ENCODE results near the gene NKD2.

Gene NKD2

DNA sequence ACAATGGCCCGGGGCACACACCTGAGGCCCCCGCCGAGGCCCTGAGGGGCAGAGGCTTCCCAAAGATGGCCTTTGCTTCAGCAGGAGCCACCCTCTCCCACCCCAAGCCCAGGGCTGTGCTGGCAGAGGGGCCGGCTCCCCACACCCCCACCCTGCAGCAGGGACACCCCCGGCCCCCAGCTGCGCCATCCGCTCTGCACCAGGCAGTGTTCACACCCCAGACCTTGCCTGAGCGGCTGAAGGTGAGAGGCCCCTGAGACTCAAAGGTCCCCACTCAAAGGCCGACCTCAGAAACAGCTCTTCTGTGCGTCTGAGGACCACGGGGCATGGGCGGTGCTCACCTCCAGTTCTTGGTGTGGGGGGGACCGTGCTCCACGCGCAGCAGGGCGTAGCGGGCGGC lies 65.6 kb downstream of the NKD2 start:
- Histone ChIP-seq H3K4me3 (ENCODE audit: insufficient read length, low read depth) (no peak overlapping the region), H3K9me3 (ENCODE audit: insufficient read depth, low read length) (no peaks in the 10 kb centered on the region), H3K4me1 (ENCODE audit: insufficient read depth, insufficient read length) (no peaks in the 10 kb centered on the region), H3K27me3 (ENCODE audit: insufficient read depth, insufficient read length) (no peaks in the 10 kb centered on the region), H3K36me3 (ENCODE audit: insufficient read depth, insufficient read length, low read length) (peaks cover 52% of the 10 kb centered on the region), H3K9ac (ENCODE audit: insufficient read length, low read depth) (no peak overlapping the region)
- no peak for DNase-seq (ENCODE audit: low read depth, low spot score)
- no peak for TF ChIP-seq YY1 (IDR thresholded peaks at IDR 0.05; ENCODE audit: insufficient read depth, insufficient read length)

GRCh38 chr5:1074816-1075554 lies 66.4 kb downstream of the NKD2 start:
- no peak for DNase-seq (ENCODE audit: low read depth, low spot score)
- Histone ChIP-seq H3K4me3 (ENCODE audit: insufficient read length, low read depth) (no peak overlapping the region), H3K36me3 (ENCODE audit: insufficient read depth, insufficient read length, low read length) (peaks cover 54% of the 10 kb centered on the region), H3K27me3 (ENCODE audit: insufficient read depth, insufficient read length) (no peaks in the 10 kb centered on the region), H3K9me3 (ENCODE audit: insufficient read depth, low read length) (no peaks in the 10 kb centered on the region), H3K9ac (ENCODE audit: insufficient read length, low read depth) (no peak overlapping the region), H3K4me1 (ENCODE audit: insufficient read depth, insufficient read length) (no peaks in the 10 kb centered on the region)
- TF ChIP-seq ZNF274 (IDR thresholded peaks at IDR 0.05; ENCODE audit: low read depth, low read length), result no peak
- no peak for TF ChIP-seq SUZ12 (IDR thresholded peaks at IDR 0.05; ENCODE audit: extremely low read depth, insufficient read depth, insufficient read length)
- TF ChIP-seq YY1 (IDR thresholded peaks at IDR 0.05; ENCODE audit: insufficient read depth, insufficient read length), result no peak

GRCh38 chr5:1075555-1075881 lies 66.9 kb downstream of the NKD2 start:
- Histone ChIP-seq H3K36me3 (ENCODE audit: insufficient read depth, insufficient read length, low read length) (peaks cover 56% of the 10 kb centered on the region), H3K9me3 (ENCODE audit: insufficient read depth, low read length) (no peaks in the 10 kb centered on the region), H3K27me3 (ENCODE audit: insufficient read depth, insufficient read length) (no peaks in the 10 kb centered on the region), H3K4me1 (ENCODE audit: insufficient read depth, insufficient read length) (no peaks in the 10 kb centered on the region), H3K4me3 (ENCODE audit: insufficient read length, low read depth) (no peak overlapping the region), H3K9ac (ENCODE audit: insufficient read length, low read depth) (no peak overlapping the region)
- TF ChIP-seq YY1 (IDR thresholded peaks at IDR 0.05; ENCODE audit: insufficient read depth, insufficient read length) (no peak), ZNF274 (IDR thresholded peaks at IDR 0.05; ENCODE audit: low read depth, low read length) (no peak), SUZ12 (IDR thresholded peaks at IDR 0.05; ENCODE audit: extremely low read depth, insufficient read depth, insufficient read length) (no peak)
- DNase-seq (ENCODE audit: low read depth, low spot score), result no peak

- Histone ChIP-seq H3K27me3 (ENCODE audit: insufficient read depth, insufficient read length) (no peaks in the 10 kb centered on the region), H3K36me3 (ENCODE audit: insufficient read depth, insufficient read length, low read length) (peaks cover 56% of the 10 kb centered on the region), H3K9me3 (ENCODE audit: insufficient read depth, low read length) (no peaks in the 10 kb centered on the region), H3K4me3 (ENCODE audit: insufficient read length, low read depth) (no peak overlapping the region), H3K4me1 (ENCODE audit: insufficient read depth, insufficient read length) (no peaks in the 10 kb centered on the region), H3K9ac (ENCODE audit: insufficient read length, low read depth) (no peak overlapping the region)
- TF ChIP-seq YY1 (IDR thresholded peaks at IDR 0.05; ENCODE audit: insufficient read depth, insufficient read length) (no peak), ZNF274 (IDR thresholded peaks at IDR 0.05; ENCODE audit: low read depth, low read length) (no peak), SUZ12 (IDR thresholded peaks at IDR 0.05; ENCODE audit: extremely low read depth, insufficient read depth, insufficient read length) (no peak)
- no peak for DNase-seq (ENCODE audit: low read depth, low spot score)
These were observed 67.3 kb downstream of the NKD2 start for GRCh38 chr5:1075931-1076330.

DNA sequence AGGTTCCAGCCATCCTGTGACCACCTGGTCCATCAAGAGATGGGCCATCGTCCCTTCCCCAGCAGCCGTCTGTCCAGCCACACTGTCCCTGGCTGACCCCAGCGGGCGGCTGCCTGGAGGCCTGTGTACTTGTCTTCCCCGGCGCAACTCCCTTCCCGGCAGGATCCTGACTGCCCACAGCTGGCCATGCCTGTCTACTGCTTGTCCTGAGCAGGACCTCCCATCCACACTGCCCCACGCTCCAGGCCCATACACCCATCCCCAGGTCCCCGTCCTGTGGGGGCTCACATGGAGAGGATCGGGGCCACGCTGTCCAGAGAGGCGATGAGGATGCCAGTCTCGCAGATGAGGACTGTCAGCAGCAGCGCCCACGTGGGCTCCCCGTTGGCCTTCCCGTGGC lies 67.8 kb downstream of the NKD2 start:
- peaks cover 60% of the 10 kb centered on the region for H3K36me3 ChIP-seq (ENCODE audit: insufficient read depth, insufficient read length, low read length)
- H3K9me3 ChIP-seq (ENCODE audit: insufficient read depth, low read length), result no peaks in the 10 kb centered on the region
- no peak for DNase-seq (ENCODE audit: low read depth, low spot score)
- H3K4me1 ChIP-seq (ENCODE audit: insufficient read depth, insufficient read length), result no peaks in the 10 kb centered on the region
- no peak overlapping the region for H3K9ac ChIP-seq (ENCODE audit: insufficient read length, low read depth)
- H3K27me3 ChIP-seq (ENCODE audit: insufficient read depth, insufficient read length), result no peaks in the 10 kb centered on the region
- no peak for TF ChIP-seq YY1 (IDR thresholded peaks at IDR 0.05; ENCODE audit: insufficient read depth, insufficient read length)
- TF ChIP-seq SUZ12 (IDR thresholded peaks at IDR 0.05; ENCODE audit: extremely low read depth, insufficient read depth, insufficient read length), result no peak
- TF ChIP-seq ZNF274 (IDR thresholded peaks at IDR 0.05; ENCODE audit: low read depth, low read length), result no peak
- H3K4me3 ChIP-seq (ENCODE audit: insufficient read length, low read depth), result no peak overlapping the region

GRCh38 chr5:1077026-1077425 lies 68.4 kb downstream of the NKD2 start:
- no peaks in the 10 kb centered on the region for H3K9me3 ChIP-seq (ENCODE audit: insufficient read depth, low read length)
- no peaks in the 10 kb centered on the region for H3K27me3 ChIP-seq (ENCODE audit: insufficient read depth, insufficient read length)
- peaks cover 63% of the 10 kb centered on the region for H3K36me3 ChIP-seq (ENCODE audit: insufficient read depth, insufficient read length, low read length)
- H3K4me3 ChIP-seq (ENCODE audit: insufficient read length, low read depth), result no peak overlapping the region
- no peaks in the 10 kb centered on the region for H3K4me1 ChIP-seq (ENCODE audit: insufficient read depth, insufficient read length)
- no peak for TF ChIP-seq SUZ12 (IDR thresholded peaks at IDR 0.05; ENCODE audit: extremely low read depth, insufficient read depth, insufficient read length)
- TF ChIP-seq YY1 (IDR thresholded peaks at IDR 0.05; ENCODE audit: insufficient read depth, insufficient read length), result no peak
- TF ChIP-seq ZNF274 (IDR thresholded peaks at IDR 0.05; ENCODE audit: low read depth, low read length), result no peak
- no peak overlapping the region for H3K9ac ChIP-seq (ENCODE audit: insufficient read length, low read depth)
- DNase-seq (ENCODE audit: low read depth, low spot score), result no peak

DNA sequence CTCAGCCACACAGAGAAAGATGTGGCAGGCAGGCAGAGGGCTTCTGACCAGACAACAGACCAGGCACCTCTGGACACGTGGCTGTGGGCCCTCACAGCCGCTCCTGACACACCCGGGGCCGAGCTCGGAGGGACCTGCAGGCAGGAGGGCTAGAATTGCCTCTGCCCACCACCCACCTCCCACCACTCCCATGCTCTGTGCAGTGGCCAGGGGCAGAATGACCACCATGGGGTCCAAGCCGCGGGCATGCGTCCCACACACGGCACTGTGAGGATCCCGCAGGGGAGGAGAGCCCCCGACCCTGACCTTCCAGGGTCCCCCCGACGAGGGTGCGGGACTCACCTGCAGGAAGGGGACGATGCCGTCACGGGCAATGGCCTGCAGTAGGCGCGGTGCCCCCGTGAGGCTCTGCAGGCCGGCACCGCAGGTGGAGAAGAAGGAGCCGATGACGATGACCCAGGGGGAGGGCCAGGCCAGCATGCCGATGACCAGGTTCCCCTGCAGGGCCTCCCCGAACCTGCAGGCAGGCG lies 69.0 kb downstream of the NKD2 start:
- Histone ChIP-seq H3K27me3 (ENCODE audit: insufficient read depth, insufficient read length) (no peaks in the 10 kb centered on the region), H3K36me3 (ENCODE audit: insufficient read depth, insufficient read length, low read length) (peaks cover 63% of the 10 kb centered on the region), H3K9ac (ENCODE audit: insufficient read length, low read depth) (no peak overlapping the region), H3K4me1 (ENCODE audit: insufficient read depth, insufficient read length) (no peaks in the 10 kb centered on the region), H3K9me3 (ENCODE audit: insufficient read depth, low read length) (no peaks in the 10 kb centered on the region), H3K4me3 (ENCODE audit: insufficient read length, low read depth) (no peak overlapping the region)
- no peak for TF ChIP-seq YY1 (IDR thresholded peaks at IDR 0.05; ENCODE audit: insufficient read depth, insufficient read length)
- TF ChIP-seq SUZ12 (IDR thresholded peaks at IDR 0.05; ENCODE audit: extremely low read depth, insufficient read depth, insufficient read length), result no peak
- no peak for TF ChIP-seq ZNF274 (IDR thresholded peaks at IDR 0.05; ENCODE audit: low read depth, low read length)
- DNase-seq (ENCODE audit: low read depth, low spot score), result no peak
